Upper lobe of left lung (tissue), 4 donors: Measurements from ENCODE around the gene SLC30A7.

Experiments used
- CTCF ChIP-seq, 6 experiments: fragments of 450-650 bp in 4 of 6; fragments of 200-600 bp in 2 of 6; sonication (generic) in 2 of 6; IDR thresholded peaks; one replicate each; pipeline ENCODE4 v1.5.1; 2016 to 2019; ENCODE audit warnings: antibody characterized with exemption in 6 of 6
- POLR2AphosphoS5 ChIP-seq, 2 donors: sonication (generic); formaldehyde crosslinking; IDR thresholded peaks; one replicate each; pipeline ENCODE4 v1.5.1; 2017; ENCODE audit warnings: antibody characterized with exemption in 2 of 2

GRCh38 chr1:100866041-100866900 is 29.6 kb upstream of the SLC30A7 start:
- peak; percentile 40 to 77 (median 54) for TF ChIP-seq CTCF (IDR thresholded peaks at IDR 0.05)
- TF ChIP-seq POLR2AphosphoS5 (IDR thresholded peaks at IDR 0.05): no peak
